Activated CD8-positive, alpha-beta T cell treated with anti-CD3 and anti-CD28 coated beads for 36 hours (primary cell): ENCODE data around the gene OR8B8. TPM values are rescaled to one million over a fixed set of nuclear protein-coding genes. Genes with fewer than 3 reads are reported as not detected.

Experiments
- ATAC-seq: fragments of 200-7000 bp; cut with Tn5 transposase; one replicate; pipeline ENCODE4 v1.10.0; 2021; ENCODE audit warnings: mild to moderate bottlenecking, moderate library complexity
- CTCF ChIA-PET: fragments of 350-600 bp; sonication (Branson Sonifier 250); formaldehyde crosslinking; loops from one replicate; lab custom pipeline; 2021; ENCODE audit warnings: antibody characterized with exemption; lab: Charles Lee
- POLR2A ChIA-PET: fragments of 350-600 bp; sonication (Branson Sonifier 250); formaldehyde crosslinking; loops from one replicate; lab custom pipeline; 2021; ENCODE audit warnings: antibody characterized with exemption; lab: Charles Lee
- DNase-seq: peaks from one replicate; pipeline ENCODE4 v3.0.0-alpha.2; 2020
- H3K27ac Mint-ChIP-seq: one replicate; pipeline ENCODE4 v1.8.0; 2021; ENCODE audit warnings: mild to moderate bottlenecking, mixed read lengths
- H3K27me3 Mint-ChIP-seq: one replicate; pipeline ENCODE4 v1.8.0; 2021; ENCODE audit warnings: mixed read lengths
- H3K36me3 Mint-ChIP-seq: one replicate; pipeline ENCODE4 v1.8.0; 2021; ENCODE audit warnings: low read depth, mixed read lengths
- H3K4me1 Mint-ChIP-seq: one replicate; pipeline ENCODE4 v1.8.0; 2021; ENCODE audit warnings: low read depth, mixed read lengths
- H3K4me3 Mint-ChIP-seq: one replicate; pipeline ENCODE4 v1.8.0; 2021; ENCODE audit warnings: mild to moderate bottlenecking, moderate library complexity, mixed read lengths
- H3K9me3 Mint-ChIP-seq: one replicate; pipeline ENCODE4 v1.8.0; 2021; ENCODE audit warnings: mixed read lengths
- intact Hi-C: fragments of 100-400 bp; cut with micrococcal nuclease; formaldehyde crosslinking; loops from one replicate; pipeline ENCODE4 v1.10.0; 2022
- total RNA-seq, 2 experiments: library from RNA; stranded (reverse); gene quantifications; one replicate each; pipeline ENCODE4 v1.2.3, GENCODE V29; 2021
- TF ChIP-seq, protein P1 (sequence below): fragments of 200-600 bp; IDR thresholded peaks from one replicate; pipeline ENCODE4 v1.8.0; 2022; ENCODE audit warnings: antibody characterized with exemption, mild to moderate bottlenecking

Gene OR8B8
- total RNA-seq, 2 experiments from 2014 or later: not detected

DNA sequence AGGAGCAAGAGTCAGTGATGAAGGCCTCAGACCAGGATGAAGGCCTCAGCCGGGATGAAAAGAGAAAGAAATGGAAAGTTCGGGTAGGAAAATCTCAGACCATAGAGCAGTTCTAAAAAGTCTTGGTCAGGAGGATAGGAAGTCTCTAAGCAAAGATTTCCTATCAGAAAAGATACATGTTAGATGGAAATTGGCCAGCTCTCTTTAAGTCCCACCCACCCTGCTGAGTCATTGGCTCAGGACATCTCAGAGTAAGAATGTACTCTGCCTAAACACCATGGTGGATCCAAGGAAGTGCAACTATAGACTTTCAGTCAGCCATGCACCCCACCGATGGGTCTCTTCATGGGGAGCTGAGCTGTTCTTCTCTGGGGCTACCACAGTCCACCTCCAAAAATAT is 51.1 kb downstream of the OR8B8 start:
- TF ChIP-seq, protein P1, sequence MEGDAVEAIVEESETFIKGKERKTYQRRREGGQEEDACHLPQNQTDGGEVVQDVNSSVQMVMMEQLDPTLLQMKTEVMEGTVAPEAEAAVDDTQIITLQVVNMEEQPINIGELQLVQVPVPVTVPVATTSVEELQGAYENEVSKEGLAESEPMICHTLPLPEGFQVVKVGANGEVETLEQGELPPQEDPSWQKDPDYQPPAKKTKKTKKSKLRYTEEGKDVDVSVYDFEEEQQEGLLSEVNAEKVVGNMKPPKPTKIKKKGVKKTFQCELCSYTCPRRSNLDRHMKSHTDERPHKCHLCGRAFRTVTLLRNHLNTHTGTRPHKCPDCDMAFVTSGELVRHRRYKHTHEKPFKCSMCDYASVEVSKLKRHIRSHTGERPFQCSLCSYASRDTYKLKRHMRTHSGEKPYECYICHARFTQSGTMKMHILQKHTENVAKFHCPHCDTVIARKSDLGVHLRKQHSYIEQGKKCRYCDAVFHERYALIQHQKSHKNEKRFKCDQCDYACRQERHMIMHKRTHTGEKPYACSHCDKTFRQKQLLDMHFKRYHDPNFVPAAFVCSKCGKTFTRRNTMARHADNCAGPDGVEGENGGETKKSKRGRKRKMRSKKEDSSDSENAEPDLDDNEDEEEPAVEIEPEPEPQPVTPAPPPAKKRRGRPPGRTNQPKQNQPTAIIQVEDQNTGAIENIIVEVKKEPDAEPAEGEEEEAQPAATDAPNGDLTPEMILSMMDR: no peak
- no peaks in the 10 kb centered on the region for H3K4me1 Mint-ChIP-seq
- POLR2A ChIA-PET: no interaction called here
- H3K9me3 Mint-ChIP-seq: no peaks in the 10 kb centered on the region
- CTCF ChIA-PET: no interaction called here
- no peak overlapping the region for H3K4me3 Mint-ChIP-seq
- intact Hi-C loops: no loop called here
- no peaks in the 10 kb centered on the region for H3K36me3 Mint-ChIP-seq
- no peak overlapping the region for H3K27ac Mint-ChIP-seq
- H3K27me3 Mint-ChIP-seq: peaks cover 5% of the 10 kb centered on the region
- ATAC-seq (no peak), DNase-seq (peak; percentile 5)

Other genes with a start within 250 kb of the OR8B8 start
- not detected for gene OR8G1, start 204.6 kb downstream of the OR8B8 start, total RNA-seq
- not detected for gene OR8G5, start 189.3 kb downstream of the OR8B8 start, total RNA-seq
- gene OR8D1, start 131.7 kb downstream of the OR8B8 start, total RNA-seq: not detected
- gene OR8D2, start 125.5 kb downstream of the OR8B8 start, total RNA-seq: not detected
- gene OR8B2, start 61.2 kb downstream of the OR8B8 start, total RNA-seq: not detected
- not detected for gene OR8B3, start 46.7 kb downstream of the OR8B8 start, total RNA-seq
- not detected for gene OR8B4, start 20.8 kb downstream of the OR8B8 start, total RNA-seq
- not detected for gene OR8B12, start 98.0 kb upstream of the OR8B8 start, total RNA-seq
- gene OR8A1, start 124.3 kb upstream of the OR8B8 start, total RNA-seq: not detected
- not detected for gene PANX3, start 165.7 kb upstream of the OR8B8 start, total RNA-seq
- gene TBRG1, start 177.2 kb upstream of the OR8B8 start, total RNA-seq: 10 to 100 TPM; 31.9 to 32.1 TPM
- gene SIAE, start 228.0 kb upstream of the OR8B8 start, total RNA-seq: 1 to 10 TPM; 5.0 to 6.2 TPM
- 1 to 10 TPM; 3.1 to 3.6 TPM for gene SPA17, start 228.2 kb upstream of the OR8B8 start, total RNA-seq